ENCODE data around the gene ZNF511.

Gene ZNF511

GRCh38 chr10:133354672-133355240, 46.0 kb downstream of the ZNF511 start:
- no peak overlapping the region for H3K4me3 ChIP-seq (replicated peaks; ENCODE audit: low read depth, low read length)
- TF ChIP-seq CTCF (IDR thresholded peaks at IDR 0.05; ENCODE audit: low read depth, low read length, missing control alignments) = no peak
- no peak for DNase-seq (ENCODE audit: extremely low read depth, low read depth)

- TF ChIP-seq CTCF (IDR thresholded peaks at IDR 0.05; ENCODE audit: low read depth, low read length, missing control alignments) = no peak
- no peak overlapping the region for H3K4me3 ChIP-seq (replicated peaks; ENCODE audit: low read depth, low read length)
- DNase-seq (ENCODE audit: extremely low read depth, low read depth) = no peak
Measured at GRCh38 chr10:133355266-133355665, 46.6 kb downstream of the ZNF511 start.

- H3K4me3 ChIP-seq (replicated peaks; ENCODE audit: low read depth, low read length) = no peak overlapping the region
- no peak for TF ChIP-seq CTCF (IDR thresholded peaks at IDR 0.05; ENCODE audit: low read depth, low read length, missing control alignments)
- DNase-seq (ENCODE audit: extremely low read depth, low read depth) = no peak
Measured at GRCh38 chr10:133355991-133356390, 47.3 kb downstream of the ZNF511 start.

- no peak for DNase-seq (ENCODE audit: extremely low read depth, low read depth)
- peak overlapping the region; percentile 59 for H3K4me3 ChIP-seq (replicated peaks; ENCODE audit: low read depth, low read length)
- no peak for TF ChIP-seq CTCF (IDR thresholded peaks at IDR 0.05; ENCODE audit: low read depth, low read length, missing control alignments)
Measured at GRCh38 chr10:133356549-133357284, 48.0 kb downstream of the ZNF511 start.

GRCh38 chr10:133357285-133358161, 48.8 kb downstream of the ZNF511 start, which contains the start of gene FUOM:
Gene FUOM (minus strand): TSS chr10:133358019. CDS start chr10:133358007, 12 bp downstream.
- peak within 1 kb of the TSS; percentile 59 for H3K4me3 ChIP-seq (replicated peaks; ENCODE audit: low read depth, low read length)
- no peak for DNase-seq (ENCODE audit: extremely low read depth, low read depth)
- TF ChIP-seq CTCF (IDR thresholded peaks at IDR 0.05; ENCODE audit: low read depth, low read length, missing control alignments) = no peak

GRCh38 chr10:133358162-133358924, 49.6 kb downstream of the ZNF511 start:
- no peak overlapping the region for H3K4me3 ChIP-seq (replicated peaks; ENCODE audit: low read depth, low read length)
- TF ChIP-seq CTCF (IDR thresholded peaks at IDR 0.05; ENCODE audit: low read depth, low read length, missing control alignments) = no peak

More at GRCh38 chr10:133358162-133358924, 49.6 kb downstream of the ZNF511 start:
- DNase-seq (ENCODE audit: extremely low read depth, low read depth) = no peak

Data from HFF-Myc (cell line).